RWPE2 (cell line): ENCODE measurements around the gene ALLC.

ENCODE experiments used
- ATAC-seq: fragments of 200-7000 bp; cut with Tn5 transposase; 3 replicates; pipeline ENCODE4 v1.9.1; 2021; ENCODE audit warnings: low read depth
- DNase-seq: peaks from one replicate; pipeline ENCODE4 v3.0.0-alpha.2; 2020; ENCODE audit warnings: low spot score
- H3K27ac ChIP-seq: fragments of 450-650 bp; 2 replicates; pipeline ENCODE4 v1.5.1; 2017; ENCODE audit warnings: mild to moderate bottlenecking; ENCODE audit not compliant: poor library complexity, severe bottlenecking
- H3K27me3 ChIP-seq: fragments of 250-450 bp; sonication (Bioruptor Pico); 2 replicates; pipeline ENCODE4 v1.5.1; 2021; ENCODE audit warnings: mild to moderate bottlenecking, moderate library complexity; ENCODE audit not compliant: insufficient read depth, poor library complexity, severe bottlenecking
- H3K36me3 ChIP-seq: fragments of 250-450 bp; sonication (Bioruptor Pico); 2 replicates; pipeline ENCODE4 v1.5.1; 2020; ENCODE audit warnings: low read depth, mild to moderate bottlenecking, moderate library complexity
- H3K4me1 ChIP-seq: fragments of 250-450 bp; sonication (Bioruptor Pico); 2 replicates; pipeline ENCODE4 v1.5.1; 2021; ENCODE audit warnings: mild to moderate bottlenecking, moderate library complexity; ENCODE audit not compliant: insufficient read depth, poor library complexity, severe bottlenecking
- H3K4me3 ChIP-seq: fragments of 250-450 bp; sonication (Bioruptor Pico); 2 replicates; pipeline ENCODE4 v1.5.1; 2021; ENCODE audit warnings: mild to moderate bottlenecking, moderate library complexity; ENCODE audit not compliant: severe bottlenecking
- H3K9me3 ChIP-seq: fragments of 250-450 bp; sonication (Bioruptor Pico); 2 replicates; pipeline ENCODE4 v1.5.1; 2021; ENCODE audit warnings: mild to moderate bottlenecking, moderate library complexity; ENCODE audit not compliant: severe bottlenecking
- TF ChIP-seq, protein P1 (sequence below): fragments of 450-650 bp; IDR thresholded peaks from one replicate; pipeline ENCODE4 v1.5.1; 2017; ENCODE audit warnings: mild to moderate bottlenecking, moderate library complexity; ENCODE audit not compliant: poor library complexity, severe bottlenecking

The ALLC gene

GRCh38 chr2:3678212-3678611 is 20.2 kb downstream of the ALLC start:
- ATAC-seq (no peak), DNase-seq (no peak)
- H3K4me1 ChIP-seq, result no peaks in the 10 kb centered on the region
- no peaks in the 10 kb centered on the region for H3K36me3 ChIP-seq
- no peaks in the 10 kb centered on the region for H3K27me3 ChIP-seq
- no peak overlapping the region for H3K4me3 ChIP-seq
- H3K9me3 ChIP-seq, result no peaks in the 10 kb centered on the region
- TF ChIP-seq, protein P1, sequence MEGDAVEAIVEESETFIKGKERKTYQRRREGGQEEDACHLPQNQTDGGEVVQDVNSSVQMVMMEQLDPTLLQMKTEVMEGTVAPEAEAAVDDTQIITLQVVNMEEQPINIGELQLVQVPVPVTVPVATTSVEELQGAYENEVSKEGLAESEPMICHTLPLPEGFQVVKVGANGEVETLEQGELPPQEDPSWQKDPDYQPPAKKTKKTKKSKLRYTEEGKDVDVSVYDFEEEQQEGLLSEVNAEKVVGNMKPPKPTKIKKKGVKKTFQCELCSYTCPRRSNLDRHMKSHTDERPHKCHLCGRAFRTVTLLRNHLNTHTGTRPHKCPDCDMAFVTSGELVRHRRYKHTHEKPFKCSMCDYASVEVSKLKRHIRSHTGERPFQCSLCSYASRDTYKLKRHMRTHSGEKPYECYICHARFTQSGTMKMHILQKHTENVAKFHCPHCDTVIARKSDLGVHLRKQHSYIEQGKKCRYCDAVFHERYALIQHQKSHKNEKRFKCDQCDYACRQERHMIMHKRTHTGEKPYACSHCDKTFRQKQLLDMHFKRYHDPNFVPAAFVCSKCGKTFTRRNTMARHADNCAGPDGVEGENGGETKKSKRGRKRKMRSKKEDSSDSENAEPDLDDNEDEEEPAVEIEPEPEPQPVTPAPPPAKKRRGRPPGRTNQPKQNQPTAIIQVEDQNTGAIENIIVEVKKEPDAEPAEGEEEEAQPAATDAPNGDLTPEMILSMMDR, result no peak
- no peak overlapping the region for H3K27ac ChIP-seq

DNA sequence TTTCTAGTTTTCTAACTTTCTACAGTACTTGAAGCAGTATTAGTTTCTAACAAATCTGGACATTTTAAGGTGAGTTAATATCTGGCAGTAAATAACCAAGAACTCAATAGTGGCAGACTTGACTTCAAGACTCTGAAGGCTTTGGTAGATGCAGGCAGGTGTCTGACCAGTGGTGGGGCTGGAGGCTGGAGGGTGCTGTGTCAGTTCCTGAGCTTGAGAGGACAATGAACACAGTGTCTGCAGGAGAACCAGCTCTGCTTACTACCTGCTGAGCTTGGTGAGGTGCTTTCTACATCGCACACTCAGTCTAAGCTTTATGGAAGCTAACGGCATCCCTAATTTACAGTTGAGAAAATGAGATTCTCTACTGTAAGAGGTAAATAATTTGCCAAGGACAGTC is 21.2 kb downstream of the ALLC start:
- no peak for ATAC-seq
- H3K4me1 ChIP-seq, result no peaks in the 10 kb centered on the region
- TF ChIP-seq, protein P1, result no peak
- H3K9me3 ChIP-seq, result no peaks in the 10 kb centered on the region
- H3K27ac ChIP-seq, result no peak overlapping the region
- no peaks in the 10 kb centered on the region for H3K36me3 ChIP-seq
- no peak overlapping the region for H3K4me3 ChIP-seq
- H3K27me3 ChIP-seq, result no peaks in the 10 kb centered on the region
- DNase-seq, result no peak

- Histone ChIP-seq H3K27me3 (no peaks in the 10 kb centered on the region), H3K9me3 (no peaks in the 10 kb centered on the region), H3K4me3 (no peak overlapping the region), H3K4me1 (no peaks in the 10 kb centered on the region), H3K36me3 (no peaks in the 10 kb centered on the region), H3K27ac (no peak overlapping the region)
- no peak for DNase-seq
- TF ChIP-seq, protein P1, result no peak
- ATAC-seq, result no peak
Observed at GRCh38 chr2:3679616-3680393, 21.8 kb downstream of the ALLC start.

GRCh38 chr2:3680548-3681345 is 22.7 kb downstream of the ALLC start:
- Histone ChIP-seq H3K36me3 (no peaks in the 10 kb centered on the region), H3K4me1 (no peaks in the 10 kb centered on the region), H3K27me3 (no peaks in the 10 kb centered on the region), H3K9me3 (no peaks in the 10 kb centered on the region), H3K27ac (no peak overlapping the region), H3K4me3 (no peak overlapping the region)
- DNase-seq (no peak), ATAC-seq (no peak)
- TF ChIP-seq, protein P1, result no peak
